ENCODE measurements around the gene IFT20.

IFT20 gene

DNA sequence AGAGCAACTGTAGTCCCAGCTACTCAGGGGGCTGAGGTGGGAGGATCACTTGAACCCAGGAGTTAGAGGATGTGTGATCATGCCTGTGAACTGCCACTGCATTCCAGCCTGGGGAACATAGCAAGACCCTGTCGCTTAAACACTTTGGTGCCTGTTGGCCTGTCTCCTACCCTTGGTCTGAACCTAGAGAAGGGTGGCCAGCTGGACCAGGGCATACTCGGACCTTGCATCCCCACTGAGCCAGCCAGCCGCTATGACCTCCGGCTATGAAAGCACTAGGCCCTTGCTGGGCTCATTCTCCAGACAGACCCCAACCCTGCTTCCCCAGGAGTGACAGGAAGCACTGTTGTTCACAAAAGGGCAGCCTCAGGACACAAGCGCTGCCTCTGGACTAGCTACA lies 4.6 kb downstream of the IFT20 start:
- ChIA-PET CTCF (interaction anchor here (1.2 to 2.0 kb wide), 2 partner anchors 10 to 96 kb away, joined by 3 to 14 read pairs; no protein-coding TSS in a partner anchor), POLR2A (no interaction called here)
- TF ChIP-seq CTCF (IDR thresholded peaks at IDR 0.05; ENCODE audit: insufficient read depth, low read length, missing control alignments) = no peak
- no peak overlapping the region for H3K4me3 ChIP-seq (ENCODE audit: low read depth, low read length)
- no peak for DNase-seq (ENCODE audit: low read depth, low spot score)

DNA sequence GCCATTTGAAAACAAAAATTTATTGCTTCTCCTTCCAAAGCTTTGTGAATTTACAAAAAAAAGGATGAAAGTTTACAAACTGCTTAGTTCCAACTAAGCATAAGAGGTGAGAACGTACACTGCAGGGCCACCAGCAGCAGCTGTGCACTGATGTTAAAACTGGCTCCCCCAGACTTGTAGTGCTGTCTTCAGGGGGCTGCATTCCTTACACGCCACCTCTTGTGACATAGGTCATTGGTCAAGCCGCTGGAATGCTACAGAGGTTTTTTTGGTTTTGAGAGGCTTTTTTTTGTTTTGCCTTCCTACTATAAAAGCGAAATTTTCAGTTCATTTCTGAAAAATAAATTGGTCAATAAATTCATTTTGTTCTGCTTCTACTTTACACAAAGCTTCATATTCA lies 6.9 kb downstream of the IFT20 start:
- CTCF ChIA-PET = interaction anchor here (1.5 to 1.7 kb wide), 3 partner anchors 9 to 523 kb away, joined by 3 to 6 read pairs (median 4); partner anchors contain the start of gene TMEM97

DNA sequence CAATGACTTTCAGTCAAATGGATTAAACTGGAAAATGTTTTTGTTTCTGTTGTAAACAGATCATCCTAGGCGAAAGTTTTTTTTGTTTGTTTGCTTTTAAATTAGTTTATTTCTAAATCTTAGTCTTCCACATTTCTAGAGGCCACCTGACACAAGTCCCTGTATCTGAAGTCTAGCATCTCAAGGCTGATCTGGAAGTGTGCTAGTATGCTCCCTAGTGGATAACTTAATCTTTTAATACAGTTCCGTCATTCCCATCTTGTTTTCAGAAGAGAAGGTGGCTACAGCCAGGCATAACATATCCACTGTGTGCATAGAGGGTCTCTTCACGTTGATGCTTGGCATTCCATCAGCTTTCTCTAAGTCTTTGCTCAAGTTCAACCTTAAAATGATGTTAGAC lies 7.6 kb downstream of the IFT20 start:
- ChIA-PET CTCF (interaction anchor here (1.6 to 1.7 kb wide), 2 partner anchors 94 to 523 kb away, joined by 3 to 6 read pairs; no protein-coding TSS in a partner anchor), POLR2A (no interaction called here)
- no peak for TF ChIP-seq CTCF (IDR thresholded peaks at IDR 0.05; ENCODE audit: insufficient read depth, low read length, missing control alignments)
- no peak for DNase-seq (ENCODE audit: low read depth, low spot score)
- H3K4me3 ChIP-seq (ENCODE audit: low read depth, low read length) = no peak overlapping the region

More for the DNA sequence above, 6.9 kb downstream of the IFT20 start:
- TF ChIP-seq CTCF (IDR thresholded peaks at IDR 0.05; ENCODE audit: insufficient read depth, low read length, missing control alignments) = no peak
- no peak overlapping the region for H3K4me3 ChIP-seq (ENCODE audit: low read depth, low read length)
- no peak for DNase-seq (ENCODE audit: low read depth, low spot score)
- POLR2A ChIA-PET = no interaction called here

DNA sequence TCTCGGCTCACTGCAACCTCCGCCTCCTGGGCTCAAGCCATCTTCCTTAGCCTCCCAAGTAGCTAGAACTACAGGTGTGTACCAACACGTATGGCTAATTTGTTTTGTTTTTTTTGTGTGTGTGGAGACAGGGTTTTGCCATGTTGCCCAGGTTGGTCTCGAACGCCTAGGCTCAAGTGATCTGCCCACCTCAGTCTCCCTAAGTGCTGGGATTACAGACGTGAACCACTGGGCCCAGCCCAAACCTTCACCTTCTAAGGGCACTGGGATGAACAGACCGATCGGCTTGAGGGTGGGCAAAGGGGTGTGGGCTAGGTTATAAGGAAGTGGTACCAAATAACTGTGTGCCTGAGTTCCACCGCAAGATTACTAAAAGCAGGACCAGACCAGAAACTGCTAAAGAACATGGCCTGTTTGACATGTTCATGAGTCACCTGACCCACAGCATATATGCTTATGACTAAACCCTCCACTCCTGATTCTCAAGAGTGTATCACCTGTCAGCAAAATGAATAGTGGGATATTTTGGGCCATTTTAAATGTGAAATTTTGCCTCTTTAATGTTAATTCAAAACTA lies 8.2 kb downstream of the IFT20 start:
- DNase-seq (ENCODE audit: low read depth, low spot score) = no peak
- TF ChIP-seq CTCF (IDR thresholded peaks at IDR 0.05; ENCODE audit: insufficient read depth, low read length, missing control alignments) = no peak
- ChIA-PET CTCF (interaction anchor here (1.6 kb wide), 1 partner anchor 94 kb away, joined by 3 read pairs; no protein-coding TSS in a partner anchor), POLR2A (no interaction called here)
- H3K4me3 ChIP-seq (ENCODE audit: low read depth, low read length) = no peak overlapping the region

DNA sequence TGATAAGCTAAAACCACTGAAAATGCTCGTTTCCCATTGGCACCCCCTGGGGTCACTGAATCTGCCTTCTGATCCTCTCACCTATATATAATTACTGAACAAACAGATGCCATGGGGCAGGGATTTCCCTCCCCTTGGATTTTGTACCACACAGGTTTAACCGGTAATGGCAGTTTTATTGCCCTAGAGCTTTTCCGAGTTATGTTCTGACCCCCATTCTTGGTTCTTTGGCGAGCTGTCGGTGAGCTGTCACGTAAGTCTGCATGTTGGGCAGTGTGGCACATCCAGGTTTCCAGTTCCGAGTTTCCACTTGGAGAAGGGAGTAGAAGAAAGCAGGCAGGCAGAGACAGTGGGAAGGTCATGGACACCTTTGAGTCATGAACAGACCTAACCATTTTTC lies 9.2 kb downstream of the IFT20 start:
- no peak overlapping the region for H3K4me3 ChIP-seq (ENCODE audit: low read depth, low read length)
- TF ChIP-seq CTCF (IDR thresholded peaks at IDR 0.05; ENCODE audit: insufficient read depth, low read length, missing control alignments) = no peak
- DNase-seq (ENCODE audit: low read depth, low spot score) = no peak
- POLR2A ChIA-PET = no interaction called here
- CTCF ChIA-PET = interaction anchor here (0.6 to 1.2 kb wide), 3 partner anchors 8 to 43 kb away, joined by 3 to 4 read pairs (median 3); no protein-coding TSS in a partner anchor

GRCh38 chr17:28325211-28325610 lies 10.1 kb downstream of the IFT20 start:
- CTCF ChIA-PET = interaction anchor here (1.0 to 1.8 kb wide), 3 partner anchors 12 to 431 kb away, joined by 4 to 5 read pairs (median 4); no protein-coding TSS in a partner anchor
- POLR2A ChIA-PET = no interaction called here
- no peak for DNase-seq (ENCODE audit: low read depth, low spot score)
- TF ChIP-seq CTCF (IDR thresholded peaks at IDR 0.05; ENCODE audit: insufficient read depth, low read length, missing control alignments) = no peak
- no peak overlapping the region for H3K4me3 ChIP-seq (ENCODE audit: low read depth, low read length)
